Measurements from ENCODE around the gene TPCN2. TPM values are rescaled to one million over a fixed set of nuclear protein-coding genes. Genes with fewer than 3 reads are reported as not detected.

TPCN2 gene
- total and polyA plus RNA-seq, 3 experiments from 2014 or later: 4.0 to 12.9 (median 12.3) TPM

DNA sequence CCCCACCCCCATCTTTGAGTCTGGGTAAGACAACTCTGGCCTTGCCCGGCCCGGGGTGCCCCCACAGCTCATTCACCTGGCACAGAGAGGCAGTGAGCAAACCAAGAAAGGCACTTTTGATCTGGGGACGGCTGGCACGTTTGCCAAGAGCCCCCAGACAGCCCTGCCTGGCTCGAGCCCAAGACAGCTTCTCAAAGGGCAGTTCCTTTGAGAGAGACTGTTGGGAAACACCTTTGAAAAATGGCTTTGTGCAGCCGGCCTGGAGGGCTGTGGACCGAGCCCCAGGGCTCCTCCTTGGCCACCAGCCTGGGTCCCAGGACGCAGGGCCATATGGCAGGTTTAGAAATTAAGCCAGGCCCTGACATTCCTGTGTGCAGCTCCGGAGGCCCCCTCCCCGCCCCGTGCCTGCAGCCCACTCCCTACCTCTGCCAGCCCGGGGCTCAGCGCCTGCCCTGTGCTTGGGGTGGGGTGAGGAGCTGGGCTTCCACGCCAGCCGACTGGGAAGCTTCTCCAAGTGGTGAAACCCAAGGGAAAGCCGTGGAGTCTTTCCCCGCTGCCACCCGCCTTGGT is 56.8 kb downstream of the TPCN2 start:
- Mint-ChIP-seq H3K4me3 (no peak overlapping the region), H3K9me3 (peaks cover 0 to 6% (median 0%) of the 10 kb centered on the region in 5 donors), H3K36me3 (peaks cover 0 to 8% (median 0%) of the 10 kb centered on the region in 3 donors), H3K27me3 (peaks cover 7 to 23% of the 10 kb centered on the region in 2 donors), H3K4me1 (no peaks in the 10 kb centered on the region), H3K27ac (no peak overlapping the region)
- H3K27me3 ChIP-seq (ENCODE audit: insufficient read depth, low read length, poor library complexity, severe bottlenecking): no peaks in the 10 kb centered on the region
- H3K4me3 ChIP-seq (ENCODE audit: low read length): no peak overlapping the region
- POLR2A ChIA-PET: interaction anchor here (0.5 kb wide), 1 partner anchor 14 kb away, joined by 3 read pairs; no protein-coding TSS in a partner anchor
- H3K4me1 ChIP-seq (ENCODE audit: insufficient read depth, low read length): no peaks in the 10 kb centered on the region
- DNase-seq: no peak
- H3K27ac ChIP-seq (ENCODE audit: low read depth, low read length): no peak overlapping the region
- no peaks in the 10 kb centered on the region for H3K9me3 ChIP-seq (ENCODE audit: low read length)
- CTCF ChIA-PET: no interaction called here
- H3K36me3 ChIP-seq (ENCODE audit: insufficient read depth, low read length): no peaks in the 10 kb centered on the region

DNA sequence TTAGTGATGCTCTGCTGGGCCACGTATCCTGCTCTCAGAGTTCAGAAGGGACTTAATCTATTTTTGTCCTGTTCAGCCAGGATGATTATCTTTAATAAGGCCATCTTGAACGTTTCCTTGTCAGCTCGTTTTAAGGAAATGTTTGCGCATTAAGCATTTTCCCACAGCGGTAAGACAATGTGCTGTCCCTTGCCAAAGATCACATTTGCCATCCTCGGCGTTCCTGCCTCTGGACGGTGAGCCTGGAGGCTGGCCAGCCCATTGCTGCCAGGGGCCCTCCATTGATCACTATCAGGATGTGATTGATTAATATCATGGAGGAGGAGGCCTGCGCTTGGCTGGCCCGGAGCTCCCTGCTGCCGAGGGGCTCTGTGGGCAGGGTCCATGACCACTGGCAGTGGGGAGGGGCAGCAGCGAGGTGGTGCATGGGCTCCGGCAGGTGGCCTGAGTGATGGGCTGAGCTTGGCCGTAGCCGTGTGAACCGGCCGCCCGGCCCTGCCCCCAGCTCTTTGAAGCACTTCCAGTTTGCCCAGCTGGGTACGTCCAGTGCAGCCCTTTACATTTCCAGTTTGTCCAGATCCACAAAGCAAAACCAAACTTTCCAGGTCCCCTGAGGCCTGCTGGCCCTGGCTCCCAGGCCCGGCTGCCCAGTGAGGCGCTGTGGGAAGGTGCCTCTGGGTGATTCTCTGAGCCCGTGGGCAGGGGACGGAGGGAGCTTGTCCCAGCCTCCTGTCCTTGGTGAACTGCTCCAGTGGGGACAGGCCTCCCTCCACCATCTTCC is 57.5 kb downstream of the TPCN2 start:
- H3K27me3 Mint-ChIP-seq: peaks cover 7 to 24% of the 10 kb centered on the region in 2 donors
- H3K27ac Mint-ChIP-seq: no peak overlapping the region
- Histone ChIP-seq H3K4me1 (ENCODE audit: insufficient read depth, low read length) (no peaks in the 10 kb centered on the region), H3K27me3 (ENCODE audit: insufficient read depth, low read length, poor library complexity, severe bottlenecking) (no peaks in the 10 kb centered on the region), H3K36me3 (ENCODE audit: insufficient read depth, low read length) (no peaks in the 10 kb centered on the region), H3K9me3 (ENCODE audit: low read length) (no peaks in the 10 kb centered on the region), H3K27ac (ENCODE audit: low read depth, low read length) (no peak overlapping the region), H3K4me3 (ENCODE audit: low read length) (no peak overlapping the region)
- ChIA-PET POLR2A (no interaction called here), CTCF (no interaction called here)
- H3K4me1 Mint-ChIP-seq: no peaks in the 10 kb centered on the region
- peaks cover 0 to 8% (median 0%) of the 10 kb centered on the region in 3 donors for H3K36me3 Mint-ChIP-seq
- peaks cover 0 to 6% (median 0%) of the 10 kb centered on the region in 5 donors for H3K9me3 Mint-ChIP-seq
- DNase-seq: no peak
- H3K4me3 Mint-ChIP-seq: no peak overlapping the region

DNA sequence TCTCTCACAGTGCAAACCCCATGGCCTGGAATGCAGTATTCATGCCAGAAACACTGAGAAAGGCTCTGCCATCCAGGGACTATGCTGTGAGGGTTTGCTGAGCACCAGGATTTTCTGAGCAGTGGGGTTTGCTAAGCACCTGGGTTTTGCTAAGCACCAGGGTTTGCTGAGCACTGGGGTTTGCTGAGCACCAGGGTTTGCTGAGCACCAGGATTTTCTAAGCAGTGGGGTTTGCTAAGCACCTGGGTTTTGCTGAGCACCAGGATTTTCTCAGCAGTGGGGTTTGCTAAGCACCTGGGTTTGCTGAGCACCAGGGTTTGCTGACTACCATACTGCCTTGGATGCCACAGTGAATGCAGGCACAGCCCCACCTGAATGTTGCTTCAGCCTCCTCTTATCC is 58.7 kb downstream of the TPCN2 start:
- ChIA-PET CTCF (no interaction called here), POLR2A (no interaction called here)
- H3K9me3 ChIP-seq (ENCODE audit: low read length): no peaks in the 10 kb centered on the region
- no peak overlapping the region for H3K4me3 Mint-ChIP-seq
- no peaks in the 10 kb centered on the region for H3K4me1 ChIP-seq (ENCODE audit: insufficient read depth, low read length)
- no peak overlapping the region for H3K27ac ChIP-seq (ENCODE audit: low read depth, low read length)
- H3K27ac Mint-ChIP-seq: no peak overlapping the region
- peaks cover 7 to 22% of the 10 kb centered on the region in 2 donors for H3K27me3 Mint-ChIP-seq
- H3K36me3 ChIP-seq (ENCODE audit: insufficient read depth, low read length): no peaks in the 10 kb centered on the region
- DNase-seq: no peak
- H3K36me3 Mint-ChIP-seq: peaks cover 0 to 8% (median 2%) of the 10 kb centered on the region in 3 donors
- H3K27me3 ChIP-seq (ENCODE audit: insufficient read depth, low read length, poor library complexity, severe bottlenecking): no peaks in the 10 kb centered on the region
- H3K4me1 Mint-ChIP-seq: no peaks in the 10 kb centered on the region
- no peak overlapping the region for H3K4me3 ChIP-seq (ENCODE audit: low read length)
- H3K9me3 Mint-ChIP-seq: peaks cover 0 to 6% (median 0%) of the 10 kb centered on the region in 5 donors

DNA sequence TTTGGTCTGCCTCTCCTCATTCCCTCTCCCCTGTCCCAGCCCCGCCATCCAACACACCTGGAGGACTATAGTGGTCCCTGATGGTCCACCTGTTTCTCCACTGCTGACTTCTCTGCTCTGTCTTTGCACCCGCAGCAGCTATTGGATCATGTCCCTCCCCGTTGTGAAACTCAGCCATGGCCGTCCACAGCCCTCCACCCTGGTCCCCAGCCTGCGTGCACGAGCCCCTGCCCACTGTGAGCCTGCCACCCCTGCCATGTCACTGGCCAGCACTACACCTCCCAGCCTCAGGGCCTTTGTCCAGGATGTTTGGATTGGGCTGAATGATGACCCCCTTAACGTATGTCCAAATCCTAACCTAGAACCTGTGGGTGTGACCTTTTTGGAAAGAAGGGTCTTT is 59.3 kb downstream of the TPCN2 start:
- H3K27me3 Mint-ChIP-seq: peaks cover 4 to 19% of the 10 kb centered on the region in 2 donors
- ChIA-PET POLR2A (no interaction called here), CTCF (no interaction called here)
- H3K4me3 Mint-ChIP-seq: no peak overlapping the region
- H3K36me3 ChIP-seq (ENCODE audit: insufficient read depth, low read length): no peaks in the 10 kb centered on the region
- H3K27ac ChIP-seq (ENCODE audit: low read depth, low read length): no peak overlapping the region
- no peaks in the 10 kb centered on the region for H3K9me3 ChIP-seq (ENCODE audit: low read length)
- H3K4me1 Mint-ChIP-seq: no peaks in the 10 kb centered on the region
- H3K4me1 ChIP-seq (ENCODE audit: insufficient read depth, low read length): no peaks in the 10 kb centered on the region
- H3K27ac Mint-ChIP-seq: peak overlapping the region in 1 of 8 donors; percentile 17
- no peak overlapping the region for H3K4me3 ChIP-seq (ENCODE audit: low read length)
- H3K27me3 ChIP-seq (ENCODE audit: insufficient read depth, low read length, poor library complexity, severe bottlenecking): no peaks in the 10 kb centered on the region
- peaks cover 0 to 8% (median 2%) of the 10 kb centered on the region in 3 donors for H3K36me3 Mint-ChIP-seq
- peaks cover 0 to 6% (median 0%) of the 10 kb centered on the region in 5 donors for H3K9me3 Mint-ChIP-seq
- DNase-seq: no peak

DNA sequence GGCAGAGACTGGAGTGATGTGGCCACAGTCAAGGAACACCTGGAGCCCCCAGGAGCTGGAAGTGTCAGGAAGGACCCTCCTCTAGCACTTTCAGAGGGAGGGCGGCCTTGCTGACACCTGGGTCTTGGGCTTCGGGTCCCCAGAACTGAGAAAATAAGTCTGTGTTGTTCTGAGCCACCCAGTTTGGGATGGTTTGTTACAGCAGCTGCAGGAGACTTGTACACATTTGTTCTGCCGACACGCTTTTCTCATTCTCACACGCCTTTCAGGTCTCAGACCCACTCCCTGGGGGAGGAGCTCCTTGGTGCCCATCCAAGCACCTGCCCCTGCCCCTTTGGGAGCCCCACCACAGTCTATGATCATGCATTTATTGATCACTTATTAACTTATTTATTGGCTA is 59.8 kb downstream of the TPCN2 start:
- Histone ChIP-seq H3K9me3 (ENCODE audit: low read length) (no peaks in the 10 kb centered on the region), H3K27me3 (ENCODE audit: insufficient read depth, low read length, poor library complexity, severe bottlenecking) (no peaks in the 10 kb centered on the region), H3K27ac (ENCODE audit: low read depth, low read length) (no peak overlapping the region), H3K4me3 (ENCODE audit: low read length) (no peak overlapping the region), H3K4me1 (ENCODE audit: insufficient read depth, low read length) (no peaks in the 10 kb centered on the region), H3K36me3 (ENCODE audit: insufficient read depth, low read length) (no peaks in the 10 kb centered on the region)
- POLR2A ChIA-PET: no interaction called here
- H3K36me3 Mint-ChIP-seq: peaks cover 0 to 8% (median 2%) of the 10 kb centered on the region in 3 donors
- H3K27ac Mint-ChIP-seq: no peak overlapping the region
- H3K9me3 Mint-ChIP-seq: peaks cover 0 to 6% (median 0%) of the 10 kb centered on the region in 5 donors
- H3K4me3 Mint-ChIP-seq: no peak overlapping the region
- CTCF ChIA-PET: no interaction called here
- H3K27me3 Mint-ChIP-seq: peaks cover 4 to 16% of the 10 kb centered on the region in 2 donors
- no peaks in the 10 kb centered on the region for H3K4me1 Mint-ChIP-seq
- DNase-seq: no peak

DNA sequence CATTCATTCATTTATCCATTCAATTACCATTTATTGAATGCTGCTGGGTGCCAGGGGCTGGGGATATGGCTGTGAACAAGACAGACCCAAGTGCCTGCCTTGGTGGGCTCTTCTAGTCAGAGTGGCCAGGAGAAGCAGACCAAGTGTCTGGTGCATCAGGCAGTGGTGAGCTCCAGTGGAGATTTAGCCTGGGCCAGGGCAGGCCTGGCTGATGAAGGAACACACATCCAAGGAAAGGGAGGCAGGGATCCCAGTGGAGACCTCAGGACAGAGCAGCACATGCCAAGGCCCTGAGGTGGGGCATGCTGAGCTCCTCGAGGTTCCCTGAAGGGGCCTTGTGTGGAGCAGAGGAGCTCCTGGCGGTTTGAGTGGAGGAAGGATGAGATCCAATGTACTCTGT is 60.4 kb downstream of the TPCN2 start:
- POLR2A ChIA-PET: no interaction called here
- H3K27ac ChIP-seq (ENCODE audit: low read depth, low read length): no peak overlapping the region
- CTCF ChIA-PET: no interaction called here

DNA sequence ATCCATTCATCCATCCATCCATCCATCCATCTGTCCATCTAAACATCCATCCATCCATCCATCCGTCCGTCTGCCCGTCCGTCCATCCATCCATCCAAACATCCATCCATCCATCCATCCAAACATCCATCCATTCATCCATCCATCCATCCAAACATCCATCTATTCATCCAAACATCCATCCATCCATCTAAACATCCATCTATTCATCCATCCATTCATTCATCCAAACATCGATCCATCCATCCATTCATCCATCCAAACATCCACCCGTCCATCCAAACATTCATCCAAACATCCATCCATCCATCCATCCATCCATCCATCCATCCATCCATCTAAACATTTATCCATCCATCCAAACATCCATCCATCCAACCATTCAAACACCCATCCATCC is 61.7 kb downstream of the TPCN2 start:
- Mint-ChIP-seq H3K4me1 (no peaks in the 10 kb centered on the region), H3K36me3 (peaks cover 0 to 8% (median 2%) of the 10 kb centered on the region in 3 donors), H3K4me3 (no peak overlapping the region), H3K27ac (no peak overlapping the region), H3K27me3 (peaks cover 4 to 14% of the 10 kb centered on the region in 2 donors), H3K9me3 (peaks cover 0 to 6% (median 0%) of the 10 kb centered on the region in 5 donors)
- ChIA-PET CTCF (no interaction called here), POLR2A (no interaction called here)
- no peaks in the 10 kb centered on the region for H3K9me3 ChIP-seq (ENCODE audit: low read length)
- no peaks in the 10 kb centered on the region for H3K36me3 ChIP-seq (ENCODE audit: insufficient read depth, low read length)
- no peak for DNase-seq
- H3K4me3 ChIP-seq (ENCODE audit: low read length): no peak overlapping the region
- no peaks in the 10 kb centered on the region for H3K27me3 ChIP-seq (ENCODE audit: insufficient read depth, low read length, poor library complexity, severe bottlenecking)
- no peaks in the 10 kb centered on the region for H3K4me1 ChIP-seq (ENCODE audit: insufficient read depth, low read length)
- H3K27ac ChIP-seq (ENCODE audit: low read depth, low read length): no peak overlapping the region

More for the DNA sequence above, 60.4 kb downstream of the TPCN2 start:
- Mint-ChIP-seq H3K4me1 (no peaks in the 10 kb centered on the region), H3K27ac (no peak overlapping the region), H3K36me3 (peaks cover 0 to 8% (median 2%) of the 10 kb centered on the region in 3 donors), H3K9me3 (peaks cover 0 to 6% (median 0%) of the 10 kb centered on the region in 5 donors), H3K4me3 (no peak overlapping the region), H3K27me3 (peaks cover 4 to 13% of the 10 kb centered on the region in 2 donors)
- Histone ChIP-seq H3K27me3 (ENCODE audit: insufficient read depth, low read length, poor library complexity, severe bottlenecking) (no peaks in the 10 kb centered on the region), H3K36me3 (ENCODE audit: insufficient read depth, low read length) (no peaks in the 10 kb centered on the region), H3K4me3 (ENCODE audit: low read length) (no peak overlapping the region), H3K4me1 (ENCODE audit: insufficient read depth, low read length) (no peaks in the 10 kb centered on the region), H3K9me3 (ENCODE audit: low read length) (no peaks in the 10 kb centered on the region)
- DNase-seq: no peak
